HG02852 (cell line): ENCODE results near the gene UBXN7.
"Not testable (repeated sequence)": the region's sequence is repeated elsewhere in the genome, so short reads cannot be mapped to it uniquely, and the experiment has no call there.

Experiments used
- ATAC-seq: cut with Tn5 transposase; IDR thresholded peaks from one replicate; pipeline ENCODE4 v1.9.1; 2021; ENCODE audit warnings: mild to moderate bottlenecking, moderate library complexity; ENCODE audit not compliant: unreplicated experiment

UBXN7 gene, protein sequence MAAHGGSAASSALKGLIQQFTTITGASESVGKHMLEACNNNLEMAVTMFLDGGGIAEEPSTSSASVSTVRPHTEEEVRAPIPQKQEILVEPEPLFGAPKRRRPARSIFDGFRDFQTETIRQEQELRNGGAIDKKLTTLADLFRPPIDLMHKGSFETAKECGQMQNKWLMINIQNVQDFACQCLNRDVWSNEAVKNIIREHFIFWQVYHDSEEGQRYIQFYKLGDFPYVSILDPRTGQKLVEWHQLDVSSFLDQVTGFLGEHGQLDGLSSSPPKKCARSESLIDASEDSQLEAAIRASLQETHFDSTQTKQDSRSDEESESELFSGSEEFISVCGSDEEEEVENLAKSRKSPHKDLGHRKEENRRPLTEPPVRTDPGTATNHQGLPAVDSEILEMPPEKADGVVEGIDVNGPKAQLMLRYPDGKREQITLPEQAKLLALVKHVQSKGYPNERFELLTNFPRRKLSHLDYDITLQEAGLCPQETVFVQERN

DNA sequence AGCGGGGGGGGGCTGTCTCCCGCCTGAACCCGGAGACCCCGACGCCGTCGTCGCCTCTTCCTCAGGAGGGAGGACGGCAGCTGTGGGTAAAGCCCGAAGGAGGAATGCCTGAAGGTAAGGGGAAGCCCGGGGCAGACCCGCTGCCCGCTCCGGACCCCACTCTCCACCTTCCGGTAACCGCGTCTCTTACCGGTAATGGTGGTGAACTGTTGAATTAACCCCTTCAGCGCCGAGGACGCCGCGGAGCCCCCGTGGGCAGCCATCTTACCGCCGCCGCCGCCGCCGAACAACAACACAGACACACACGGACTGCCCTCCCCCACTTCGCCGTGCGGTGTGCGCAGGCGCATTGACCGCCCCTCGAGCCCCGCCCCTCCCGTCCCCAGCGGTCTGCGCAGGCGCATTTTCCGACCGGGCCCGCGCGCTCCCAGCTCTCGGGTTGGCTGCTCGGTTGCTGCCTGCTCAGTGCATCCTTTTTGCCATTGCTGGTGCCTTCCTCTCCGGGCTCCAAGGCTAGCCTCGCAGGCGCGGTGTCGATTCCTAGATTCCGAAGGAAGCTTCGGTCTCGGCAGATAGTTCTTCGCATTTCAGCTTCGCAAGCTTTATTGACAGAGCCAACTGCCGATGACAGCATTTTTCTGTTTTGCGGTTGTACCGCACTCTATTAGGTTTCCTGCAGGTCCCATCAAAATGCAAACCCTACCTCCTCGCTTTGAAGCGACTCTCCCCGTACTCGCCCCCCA, at the start of gene UBXN7:
Gene UBXN7, minus strand, starts transcription at position 291 of the 743 bp plus-strand sequence. Its CDS starts 28 bp downstream, at position 263.
- ATAC-seq = peak; percentile 77

DNA sequence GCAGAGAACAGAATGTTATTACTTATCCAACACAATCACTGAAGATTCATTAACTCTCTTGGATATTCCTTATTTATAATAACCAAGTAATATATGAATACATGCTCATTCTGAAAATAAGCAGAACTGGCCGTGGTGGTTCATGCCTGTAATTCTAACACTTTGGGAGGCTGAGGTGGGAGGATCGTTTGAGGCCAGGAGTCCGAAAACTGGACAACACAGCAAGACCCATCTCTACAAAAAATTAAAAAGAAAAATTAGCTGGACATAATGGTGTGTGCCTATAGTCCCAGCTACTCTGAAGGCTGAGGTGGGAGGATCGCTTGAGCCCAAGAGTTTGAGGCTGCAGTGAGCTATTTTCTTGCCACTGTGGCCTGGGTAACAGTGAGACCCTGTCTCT, 45.5 kb upstream of the UBXN7 start:
- no peak for ATAC-seq

DNA sequence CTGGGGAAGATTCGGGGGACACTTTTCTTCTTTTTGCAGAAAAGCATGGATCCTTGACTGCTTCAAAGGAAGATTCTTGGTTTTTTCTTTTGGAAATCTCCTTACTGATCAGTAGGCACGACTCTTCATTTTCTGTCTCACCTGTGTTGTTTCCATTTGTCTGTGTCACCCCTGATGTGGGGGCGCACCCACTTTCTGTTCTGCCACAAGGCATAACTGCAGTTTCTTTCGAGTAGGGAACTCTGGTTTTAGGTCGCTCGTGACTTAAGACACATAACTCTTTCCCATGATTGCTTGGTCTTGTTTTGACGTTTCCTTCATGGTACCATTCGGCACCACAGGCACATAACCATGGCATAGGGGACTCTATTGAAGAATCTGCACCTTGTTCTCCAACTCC, 40.1 kb upstream of the UBXN7 start:
- ATAC-seq = no peak

DNA sequence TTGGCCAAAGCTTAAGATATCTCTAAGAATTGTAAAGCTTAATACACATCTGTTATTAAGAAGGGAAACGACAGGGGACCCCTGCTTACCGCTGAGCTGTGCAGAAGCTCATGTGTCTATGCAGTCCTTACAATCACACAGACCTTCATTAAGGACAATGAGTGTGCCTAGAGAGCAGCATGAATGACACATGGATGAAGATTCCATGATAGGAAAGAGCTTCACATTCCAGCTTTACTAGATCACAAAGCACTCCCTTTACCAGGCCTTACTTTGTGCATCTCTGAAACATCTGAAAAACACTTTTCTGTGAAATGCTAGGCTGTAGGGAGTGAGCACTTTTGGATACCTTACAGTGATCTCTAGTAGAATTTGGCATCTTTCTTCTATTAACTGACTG, 39.3 kb upstream of the UBXN7 start:
- ATAC-seq = no peak

DNA sequence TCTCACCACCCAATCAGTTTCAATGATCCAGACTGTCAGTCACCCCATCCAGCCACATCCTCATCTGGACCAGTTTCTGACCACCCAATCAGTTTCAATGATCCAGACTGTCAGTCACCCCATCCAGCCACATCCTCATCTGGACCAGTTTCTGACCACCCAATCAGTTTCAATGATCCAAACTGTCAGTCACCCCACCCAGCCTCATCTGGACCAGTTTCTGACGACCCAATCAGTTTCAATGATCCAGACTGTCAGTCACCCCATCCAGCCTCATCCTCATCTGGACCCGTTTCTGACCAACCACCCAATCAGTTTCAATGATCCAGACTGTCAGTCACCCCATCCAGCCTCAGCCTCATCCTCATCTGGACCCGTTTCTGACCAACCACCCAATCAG, 38.0 kb upstream of the UBXN7 start:
- ATAC-seq = not testable (repeated sequence)

DNA sequence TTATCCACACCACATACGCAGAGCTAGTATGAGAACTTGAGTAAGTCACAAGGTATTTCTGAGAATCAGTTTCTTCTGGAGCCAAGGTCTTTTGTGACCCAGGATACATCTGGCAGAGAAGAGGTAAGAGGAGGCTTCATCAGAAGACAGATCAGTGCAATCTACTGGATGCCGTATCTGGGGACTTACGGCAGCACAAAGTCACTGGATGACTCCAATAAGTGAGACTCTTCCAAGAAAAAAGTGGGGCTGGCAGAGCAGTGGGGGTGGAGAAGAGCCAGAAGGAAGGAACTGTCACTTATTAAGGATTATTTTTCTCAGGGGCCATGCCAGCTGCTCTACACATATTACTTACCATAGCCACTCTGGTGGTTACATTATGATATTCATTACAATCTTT, 31.6 kb upstream of the UBXN7 start:
- ATAC-seq = no peak

DNA sequence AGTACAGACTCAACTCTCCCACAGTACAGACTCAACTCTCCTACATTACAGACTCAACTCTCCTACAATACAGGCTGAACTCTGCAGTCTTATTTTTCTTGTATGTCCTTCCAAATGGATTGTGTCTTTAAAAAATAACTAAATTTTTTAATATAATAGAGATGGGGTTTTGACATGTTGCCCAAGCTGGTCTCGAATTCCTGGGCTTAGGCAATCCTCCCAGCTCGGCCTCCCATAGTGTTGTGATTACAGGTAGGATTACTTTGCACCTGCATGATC, 31.2 kb upstream of the UBXN7 start:
- ATAC-seq = no peak

DNA sequence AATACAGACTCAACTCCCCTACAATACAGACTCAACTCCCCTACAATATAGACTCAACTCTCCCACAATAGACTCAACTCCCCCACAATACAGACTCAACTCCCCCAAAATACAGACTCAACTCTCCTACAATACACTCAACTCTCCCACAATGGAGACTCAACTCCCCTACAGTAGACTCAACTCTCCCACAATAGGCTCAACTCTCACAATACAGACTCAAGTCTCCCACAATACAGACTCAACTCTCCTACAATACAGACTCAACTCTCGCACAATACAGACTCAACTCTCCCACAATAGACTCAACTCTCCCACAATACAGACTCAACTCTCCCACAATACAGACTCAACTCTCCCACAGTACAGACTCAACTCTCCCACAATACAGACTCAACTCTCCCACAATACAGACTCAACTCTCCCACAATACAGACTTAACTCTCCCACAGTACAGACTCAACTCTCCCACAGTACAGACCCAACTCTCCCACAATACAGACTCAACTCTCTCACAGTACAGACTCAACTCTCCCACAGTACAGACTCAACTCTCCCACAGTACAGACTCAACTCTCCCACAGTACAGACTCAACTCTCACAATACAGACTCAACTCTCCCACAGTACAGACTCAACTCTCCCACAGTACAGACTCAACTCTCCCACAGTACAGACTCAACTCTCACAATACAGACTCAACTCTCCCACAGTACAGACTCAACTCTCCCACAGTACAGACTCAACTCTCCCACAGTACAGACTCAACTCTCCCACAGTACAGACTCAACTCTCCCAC, 30.7 kb upstream of the UBXN7 start:
- ATAC-seq = not testable (repeated sequence)

DNA sequence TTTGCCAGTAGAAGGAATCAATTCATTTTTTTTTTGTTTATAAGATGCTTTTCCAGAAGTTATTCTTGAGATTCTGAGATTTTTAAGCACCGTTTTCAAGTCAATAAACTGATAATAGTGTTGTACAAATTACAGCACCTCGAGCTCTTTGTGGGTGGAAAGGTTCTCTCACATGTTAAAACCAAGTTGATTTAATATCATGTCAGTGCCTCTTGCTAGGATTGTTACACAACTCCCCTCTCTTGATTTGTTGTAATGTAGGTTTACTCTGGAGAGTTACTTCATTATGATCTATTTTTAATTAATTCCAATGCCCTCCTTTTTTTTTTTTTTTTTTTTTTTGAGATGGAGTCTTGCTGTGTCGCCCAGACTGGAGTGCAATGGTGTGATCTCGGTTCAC, 25.8 kb upstream of the UBXN7 start:
- no peak for ATAC-seq

DNA sequence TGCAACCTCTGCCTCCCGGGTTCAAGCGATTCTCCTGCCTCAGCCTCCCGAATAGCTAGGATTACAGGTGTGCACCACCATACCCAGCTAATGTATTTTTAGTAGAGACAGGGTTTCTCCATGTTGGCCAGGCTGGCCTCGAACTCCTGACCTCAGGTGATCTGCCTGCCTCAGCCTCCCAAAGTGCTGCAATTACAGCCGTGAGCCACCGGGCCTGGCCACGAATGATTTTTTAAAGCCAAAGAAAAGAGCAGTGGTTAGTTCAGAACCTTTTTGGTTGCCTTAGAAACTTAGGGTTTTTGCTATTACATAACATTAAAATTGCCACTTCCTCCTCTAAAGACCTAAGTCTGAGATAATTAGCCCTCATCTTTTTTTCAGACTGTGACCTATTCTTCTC, 25.2 kb upstream of the UBXN7 start:
- not testable (repeated sequence) for ATAC-seq

DNA sequence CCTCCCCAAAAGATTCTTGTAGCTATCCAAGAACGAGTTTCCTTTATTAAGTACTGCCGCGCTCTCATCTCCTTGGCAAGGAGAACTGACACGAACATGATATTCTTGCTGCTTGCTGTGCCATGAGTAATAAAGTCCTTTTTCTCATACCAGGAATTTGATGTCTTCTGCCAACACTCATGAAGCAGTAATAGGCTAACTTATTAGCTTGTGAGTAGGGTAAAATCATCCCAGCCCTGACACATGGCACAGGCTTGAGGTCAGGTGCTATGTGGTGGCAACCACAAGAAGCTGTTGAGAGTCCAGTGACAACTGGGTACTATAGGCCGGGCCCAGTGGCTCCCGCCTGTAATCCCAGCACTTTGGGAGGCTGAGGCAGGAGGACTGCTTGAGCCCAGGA, 22.7 kb upstream of the UBXN7 start:
- no peak for ATAC-seq

DNA sequence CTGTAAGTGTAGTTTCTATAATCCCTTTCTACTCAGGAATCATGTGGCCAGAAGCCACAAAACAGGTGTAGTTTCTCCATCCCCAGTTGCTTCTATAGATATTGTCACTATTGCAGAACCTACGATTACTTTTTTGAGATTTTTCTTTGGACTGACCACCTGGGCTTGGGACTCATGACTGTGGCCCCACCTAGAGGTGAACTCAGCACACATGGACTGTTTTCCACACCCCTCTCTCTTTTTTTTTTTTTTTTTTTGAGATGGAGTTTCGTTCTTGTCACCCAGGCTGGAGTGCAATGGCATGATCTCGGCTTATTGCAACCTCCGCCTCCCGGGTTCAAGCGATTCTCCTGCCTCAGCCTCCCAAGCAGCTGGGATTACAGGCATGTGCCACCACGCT, 13.2 kb upstream of the UBXN7 start:
- ATAC-seq = not testable (repeated sequence)

DNA sequence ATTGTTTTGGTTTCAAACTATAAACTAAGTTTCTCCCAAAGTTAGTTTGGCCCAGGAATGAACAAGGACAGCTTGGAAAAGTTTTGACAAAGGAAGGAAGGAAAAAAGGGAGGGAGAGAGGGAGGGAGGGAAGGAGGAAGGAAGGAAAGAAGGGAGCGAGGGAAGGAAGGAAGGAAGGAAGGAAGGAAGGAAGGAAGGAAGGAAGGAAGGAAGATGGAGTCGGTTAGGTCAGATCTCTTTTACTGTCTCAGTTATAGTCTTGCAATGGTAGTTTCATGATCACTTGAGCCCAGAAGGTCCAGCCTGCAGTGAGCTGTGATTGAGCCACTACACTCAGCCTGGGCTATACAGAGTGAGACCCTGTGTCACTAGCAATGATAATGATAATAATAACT, 12.3 kb upstream of the UBXN7 start:
- ATAC-seq = no peak

DNA sequence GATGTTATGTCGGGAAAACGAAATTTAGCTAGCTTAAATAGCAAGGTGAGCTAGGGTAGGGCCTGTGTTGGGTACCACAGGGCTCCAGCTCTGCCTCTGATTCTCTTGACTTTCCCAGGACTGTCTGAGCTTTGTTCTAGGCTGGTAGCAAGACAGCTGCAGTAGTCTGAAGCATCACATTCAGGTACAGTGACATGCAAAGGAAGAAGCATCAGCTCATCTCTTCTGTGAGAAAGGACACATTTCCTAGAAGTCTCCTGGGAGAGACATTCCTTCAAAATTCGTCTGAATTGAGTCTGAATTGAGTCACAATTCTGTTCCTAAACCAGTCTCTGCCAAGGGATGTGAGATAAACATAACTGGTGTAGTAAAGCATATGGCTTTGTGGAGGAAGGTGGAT, 8.5 kb upstream of the UBXN7 start:
- ATAC-seq = no peak

DNA sequence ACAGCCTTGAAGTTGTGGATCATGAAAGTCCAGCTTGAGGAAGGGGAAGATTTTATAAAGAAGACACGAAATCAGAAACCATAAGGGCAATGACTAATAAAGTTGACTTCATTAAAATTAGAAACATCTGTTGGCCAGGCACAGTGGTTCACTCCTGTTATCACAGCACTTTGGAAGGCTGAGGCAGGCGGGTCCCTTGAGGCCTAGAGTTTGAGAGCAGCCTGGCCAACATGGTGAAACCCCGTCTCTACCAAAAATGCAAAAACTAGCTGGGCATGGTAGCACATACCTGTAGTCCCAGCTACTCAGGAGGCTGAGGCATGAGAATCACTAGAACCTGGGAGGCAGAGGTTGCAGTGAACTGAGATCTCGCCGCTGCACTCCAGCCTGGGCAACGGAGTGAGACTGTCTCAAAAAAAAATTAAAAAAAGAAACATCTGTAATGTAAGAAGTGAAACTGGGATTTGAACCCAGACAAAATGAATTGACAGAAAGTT, 7.9 kb upstream of the UBXN7 start:
- ATAC-seq = no peak

DNA sequence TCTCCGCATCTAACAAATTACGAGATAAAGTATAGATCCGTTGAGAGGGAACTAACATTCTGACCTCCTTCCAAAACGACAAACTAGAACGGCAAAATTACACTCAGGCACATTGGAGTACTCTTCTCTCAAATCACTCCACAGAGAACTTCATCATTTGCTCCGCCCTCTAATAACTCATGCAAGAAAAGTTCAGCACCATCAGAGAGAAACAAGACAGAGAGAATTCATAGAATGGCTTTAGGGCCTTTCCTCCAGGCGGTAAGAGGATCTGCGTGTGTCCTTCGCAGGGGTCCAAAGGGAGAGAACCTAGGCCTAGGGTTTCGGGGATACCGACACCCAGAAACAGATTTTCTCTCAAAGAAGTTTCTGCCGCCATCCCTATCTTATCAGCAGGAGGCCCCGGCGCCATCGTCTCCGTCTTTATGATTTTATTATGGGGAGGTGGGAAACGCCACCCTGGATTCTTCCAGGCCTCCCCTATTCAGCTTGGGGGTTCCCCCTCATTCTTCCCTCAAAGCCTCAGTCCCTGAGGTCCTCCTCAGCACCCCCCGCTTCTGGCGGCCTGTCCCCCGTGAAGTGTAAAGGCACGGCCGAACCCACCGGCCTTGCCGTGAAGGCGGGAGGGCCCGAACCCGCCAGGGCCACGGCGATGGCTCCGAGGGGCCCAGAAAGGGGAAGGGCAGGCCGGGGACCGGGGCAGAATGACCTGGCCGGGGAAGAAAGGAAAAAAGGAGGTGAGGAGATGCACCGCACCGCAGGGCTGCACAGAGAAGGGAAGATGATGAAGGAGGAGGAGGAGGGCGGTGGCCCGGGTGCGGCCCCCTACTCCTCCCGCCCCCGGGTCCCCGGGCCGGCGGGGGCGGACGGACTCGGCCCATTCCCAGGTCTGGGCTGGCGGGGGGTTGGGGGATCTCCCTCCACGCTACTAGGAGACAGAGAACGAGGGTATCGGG, 768 bp downstream of the UBXN7 start:
- peak; percentile 25 for ATAC-seq

DNA sequence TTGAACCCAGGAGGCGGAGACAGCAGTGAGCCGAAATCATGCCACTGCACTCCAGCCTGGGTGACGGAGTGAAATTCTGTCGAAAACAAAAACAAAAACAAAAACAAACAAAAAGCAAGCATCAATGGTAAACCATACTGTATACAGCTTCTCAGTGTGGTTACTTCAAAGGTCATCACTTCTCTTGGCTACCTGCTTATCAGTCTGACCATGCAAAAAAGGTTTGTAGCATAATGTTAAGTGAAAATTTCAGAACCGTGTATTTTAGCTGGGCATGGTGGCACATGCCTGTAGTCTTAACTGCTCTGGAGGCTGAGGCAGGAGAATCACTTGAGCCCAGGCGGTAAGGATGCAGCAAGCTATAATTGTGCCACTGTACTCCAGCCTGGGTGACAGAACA, 4.2 kb downstream of the UBXN7 start:
- ATAC-seq = no peak

DNA sequence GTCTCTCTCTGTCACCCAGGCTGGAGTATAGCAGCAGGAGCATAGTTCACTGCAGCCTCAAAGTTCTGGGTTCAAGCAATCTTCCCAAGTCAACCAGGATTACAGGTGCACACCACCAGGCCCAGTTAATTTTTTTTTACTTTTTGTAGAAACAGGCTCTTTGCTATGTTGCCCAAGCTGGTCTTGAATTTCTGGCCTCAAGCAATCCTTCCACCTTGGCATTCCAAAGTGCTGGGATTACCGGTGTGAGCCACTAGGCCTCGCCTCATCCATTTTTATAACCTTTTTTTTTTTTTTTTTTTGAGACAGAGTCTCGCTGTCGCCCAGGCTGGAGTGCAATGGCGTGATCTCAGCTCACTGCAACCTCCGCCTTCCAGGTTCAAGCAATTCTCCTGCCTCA, 7.8 kb downstream of the UBXN7 start:
- not testable (repeated sequence) for ATAC-seq

DNA sequence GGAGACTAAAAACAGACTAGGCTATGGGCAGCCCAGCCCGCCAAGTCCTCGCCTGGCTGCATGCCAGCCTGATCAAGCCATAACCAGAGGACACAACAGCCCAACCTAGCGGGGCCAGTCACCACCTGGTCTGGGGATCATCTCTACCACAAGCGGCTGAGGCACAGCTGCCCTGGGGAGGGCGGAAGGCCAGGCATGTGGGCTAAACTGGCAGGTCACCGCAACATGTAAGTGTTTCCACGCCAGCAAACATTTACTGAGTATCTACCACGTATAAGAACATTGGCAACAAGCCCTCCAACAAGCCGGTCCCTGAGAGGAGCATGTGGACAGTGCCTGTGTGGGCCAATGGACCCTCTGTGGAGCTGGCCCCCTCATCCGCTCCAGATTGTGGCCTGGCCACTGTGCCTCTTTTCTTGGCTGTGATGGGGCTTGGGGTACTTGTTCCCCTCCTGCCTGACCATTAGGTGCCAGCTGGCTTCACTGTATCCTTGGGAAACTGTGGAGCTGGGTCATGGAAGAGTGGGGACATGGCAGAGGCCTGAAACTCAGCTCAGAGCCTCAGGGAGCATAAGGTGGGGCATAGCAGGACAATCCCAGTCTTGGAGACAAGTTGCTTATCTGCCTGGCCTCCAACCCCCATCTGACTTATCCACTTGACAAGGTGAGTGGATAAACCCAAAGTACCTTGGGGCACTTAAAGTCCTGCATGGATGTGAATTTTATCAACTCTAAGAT, 9.0 kb downstream of the UBXN7 start:
- no peak for ATAC-seq

DNA sequence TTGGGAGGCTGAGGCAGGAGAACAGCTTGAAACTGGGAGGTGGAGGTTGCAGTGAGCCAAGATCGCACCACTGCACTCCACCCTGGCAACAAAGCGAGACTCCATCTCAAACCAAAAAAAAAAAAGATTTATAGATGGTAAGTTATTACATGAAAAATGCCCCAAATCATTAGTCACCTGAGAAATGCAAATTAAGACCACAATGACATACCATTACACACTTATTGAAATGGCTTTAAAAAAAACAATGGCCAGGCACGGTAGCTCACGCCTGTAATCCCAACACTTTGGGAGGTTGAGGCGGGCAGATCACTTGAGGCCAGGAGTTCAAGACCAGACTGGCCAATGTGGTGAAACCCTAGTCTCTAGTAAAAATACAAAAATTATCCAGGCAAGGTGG, 10.6 kb downstream of the UBXN7 start:
- not testable (repeated sequence) for ATAC-seq
